ENCODE data around the gene PMS1. TPM values are rescaled to one million over a fixed set of nuclear protein-coding genes. Genes with fewer than 3 reads are reported as not detected.
"Not testable (repeated sequence)": the region's sequence is repeated elsewhere in the genome, so short reads cannot be mapped to it uniquely, and the experiment has no call there.

Gene PMS1
- total and polyA plus RNA-seq, 9 of the 15 experiments (the other 6 are each of a cell fraction or from before 2014, with no cell fraction given): 14.5 to 29.8 (median 24.7) TPM

DNA sequence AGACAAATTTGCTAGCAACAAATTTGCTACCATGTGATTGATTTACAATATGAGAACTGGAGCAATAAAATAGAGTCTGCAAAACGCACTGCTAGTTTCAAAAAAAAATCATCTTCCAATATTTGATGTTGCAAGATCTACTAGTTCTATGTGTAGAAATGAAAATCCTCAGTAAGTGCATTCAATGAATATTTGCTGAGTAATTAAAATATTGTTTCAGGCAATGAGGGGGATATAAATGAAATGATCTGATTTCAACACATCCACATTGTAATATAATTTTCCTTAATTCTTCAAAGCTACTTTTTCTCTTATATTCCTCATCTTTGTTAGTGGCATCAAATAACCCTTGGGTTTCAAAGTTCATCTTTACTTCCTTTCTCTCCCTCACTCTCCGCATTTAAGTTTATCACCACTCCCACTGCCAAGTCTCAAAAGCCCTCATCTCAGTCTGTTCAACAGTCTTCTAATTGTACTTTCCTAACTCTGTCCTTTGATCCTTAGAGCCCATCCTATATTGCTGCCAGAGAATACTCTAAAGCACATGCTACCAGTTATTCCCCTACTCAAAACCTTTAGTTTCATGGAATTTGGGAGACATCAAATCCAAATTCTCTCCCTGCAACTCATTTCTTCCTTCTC lies 27.8 kb upstream of the PMS1 start:
- no peak overlapping the region for H2AFZ ChIP-seq (ENCODE audit: low read depth, low read length)
- ATAC-seq: no peak
- intact Hi-C loops (cut with micrococcal nuclease): no loop called here
- in situ Hi-C loops (cut with MboI): no loop called here
- H3K36me3 ChIP-seq (ENCODE audit: control insufficient read depth, insufficient read depth, low read length): no peaks in the 10 kb centered on the region
- H4K20me1 ChIP-seq (replicated peaks; ENCODE audit: control insufficient read depth, insufficient read depth, low read length): no peaks in the 10 kb centered on the region
- 25% methylated on average over 2 of the region's 2 CpGs for WGBS (ENCODE audit: insufficient coverage, low coverage, missing lambda C conversion rate)
- no peaks in the 10 kb centered on the region for H3K9me3 ChIP-seq (replicated peaks; ENCODE audit: control insufficient read depth, insufficient read depth, low read depth, low read length)
- H3K27ac ChIP-seq (ENCODE audit: extremely low read depth, low read depth, low read length): no peak overlapping the region
- H3K27me3 ChIP-seq (ENCODE audit: control insufficient read depth in 2 of 2, insufficient read depth in 2 of 2, low read length in 2 of 2): no peaks in the 10 kb centered on the region
- no peaks in the 10 kb centered on the region; the same call in 2 of the 3 replicates for H3K79me2 ChIP-seq (ENCODE audit: control insufficient read depth, insufficient read depth, low read length)
- TF ChIP-seq CBFB (CRISPR knock-in tag; IDR thresholded peaks at IDR 0.05): no peak
- TF ChIP-seq MAFF (IDR thresholded peaks at IDR 0.05; ENCODE audit: low read length): peak; percentile 58
- no peak for TF ChIP-seq ARID2 (IDR thresholded peaks at IDR 0.05)
- peak; percentile 56; the same call in 1 of the 2 replicates for TF ChIP-seq C11orf30 (IDR thresholded peaks at IDR 0.05; ENCODE audit: low read depth)
- 0 out of 2 replicates have a peak, but pooled peaks have one; percentile 43 for TF ChIP-seq MAFG (tag; conservative IDR thresholded peaks at IDR 0.05)
- peak; percentile 81 for TF ChIP-seq ZNF316 (IDR thresholded peaks at IDR 0.05)
- peak; percentile 43; the same call in 1 of the 2 replicates for TF ChIP-seq MAFK (IDR thresholded peaks at IDR 0.05; ENCODE audit: low read length)
- DNase-seq (ENCODE audit: extremely low read depth in 1 of 4, low spot score in 3 of 4): no peak
- no peak for FAIRE-seq
- H3K9ac ChIP-seq (ENCODE audit: insufficient read depth in 1 of 2, low read depth in 2 of 2, low read length in 2 of 2): no peak overlapping the region
- no peak overlapping the region for H3K4me3 ChIP-seq
- ChIA-PET CTCF (ENCODE audit: low intra/inter-chr PET ratio) (no interaction called here), POLR2A (no interaction called here)
- no peaks in the 10 kb centered on the region for H3K9me1 ChIP-seq (ENCODE audit: control insufficient read depth, insufficient read depth, low read length)
- H3K4me2 ChIP-seq (ENCODE audit: insufficient read depth, low read length): no peak overlapping the region
- no TSS peak for BruUV-seq (replicated peaks)
- peaks cover 0 to 2% of the 10 kb centered on the region in 2 experiments; a peak in 2 of 5 replicates for H3K4me1 ChIP-seq (replicated peaks in 1 of 2; ENCODE audit: control insufficient read depth in 2 of 2, insufficient read depth in 2 of 2, low read length in 2 of 2)

DNA sequence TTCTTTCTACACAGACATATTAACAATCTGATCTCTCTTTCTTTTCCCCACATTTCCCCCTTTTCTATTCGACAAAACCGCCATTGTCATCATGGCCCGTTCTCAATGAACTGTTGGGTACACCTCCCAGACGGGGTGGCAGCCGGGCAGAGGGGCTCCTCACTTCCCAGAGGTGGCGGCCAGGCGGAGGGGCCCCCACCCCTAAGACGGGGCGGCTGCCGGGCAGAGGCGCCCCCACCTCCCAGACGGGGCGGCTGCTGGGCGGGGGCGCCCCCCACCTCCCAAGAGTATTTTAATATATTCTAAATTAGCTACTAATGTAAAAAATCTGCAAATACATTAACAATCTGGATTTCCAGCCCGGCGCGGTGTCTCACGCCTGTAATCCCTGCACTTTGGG lies 24.1 kb upstream of the PMS1 start:
- H3K27ac ChIP-seq (ENCODE audit: extremely low read depth, low read depth, low read length); in situ Hi-C loops (cut with MboI); DNase-seq (ENCODE audit: extremely low read depth in 1 of 4, low spot score in 3 of 4); H3K9me1 ChIP-seq (ENCODE audit: control insufficient read depth, insufficient read depth, low read length); intact Hi-C loops (cut with micrococcal nuclease); CTCF ChIA-PET (ENCODE audit: low intra/inter-chr PET ratio); H2AFZ ChIP-seq (ENCODE audit: low read depth, low read length); H3K79me2 ChIP-seq (ENCODE audit: control insufficient read depth, insufficient read depth, low read length); H4K20me1 ChIP-seq (replicated peaks; ENCODE audit: control insufficient read depth, insufficient read depth, low read length); ATAC-seq; H3K36me3 ChIP-seq (ENCODE audit: control insufficient read depth, insufficient read depth, low read length); H3K4me2 ChIP-seq (ENCODE audit: insufficient read depth, low read length); H3K9me3 ChIP-seq (replicated peaks; ENCODE audit: control insufficient read depth, insufficient read depth, low read depth, low read length); FAIRE-seq; H3K4me1 ChIP-seq (replicated peaks in 1 of 2; ENCODE audit: control insufficient read depth in 2 of 2, insufficient read depth in 2 of 2, low read length in 2 of 2); POLR2A ChIA-PET; H3K4me3 ChIP-seq; H3K27me3 ChIP-seq (ENCODE audit: control insufficient read depth in 2 of 2, insufficient read depth in 2 of 2, low read length in 2 of 2); BruUV-seq (replicated peaks); H3K9ac ChIP-seq (ENCODE audit: insufficient read depth in 1 of 2, low read depth in 2 of 2, low read length in 2 of 2): not testable (repeated sequence)
- 98% methylated on average over 8 of the region's 19 CpGs for WGBS (ENCODE audit: insufficient coverage, low coverage, missing lambda C conversion rate)
